Measurements from ENCODE around the gene MTOR.

MTOR gene

GRCh38 chr1:11059155-11059967 is 203.0 kb downstream of the MTOR start:
- DNase-seq = no peak

- no peak for DNase-seq
Observed at GRCh38 chr1:11058595-11059154, 203.7 kb downstream of the MTOR start.

GRCh38 chr1:11058026-11058425 is 204.3 kb downstream of the MTOR start:
- DNase-seq = no peak

GRCh38 chr1:11057477-11057876 is 204.9 kb downstream of the MTOR start:
- peak in 1 of 2 experiments; percentile 13 for DNase-seq
